Calu3 (cell line): Measurements from ENCODE around the gene CD300LG. TPM values are rescaled to one million over a fixed set of nuclear protein-coding genes. Genes with fewer than 3 reads are reported as not detected.

Experiments
- BruUV-seq: library from RNA; stranded (reverse); fragments of 400-500 nt; replicated peaks from 2 replicates; lab custom pipeline; 2021; lab: Mats Ljungman, UMichigan
- CTCF ChIA-PET: fragments of 300-600 bp; sonication (Branson Sonifier 250); formaldehyde crosslinking; loops from one replicate; lab custom pipeline; 2022; ENCODE audit warnings: antibody characterized with exemption; lab: Charles Lee
- DNase-seq: peaks from one replicate; pipeline ENCODE4 v3.0.0; 2022
- H3K27ac Mint-ChIP-seq: one replicate; pipeline ENCODE4 v1.8.0; 2022; ENCODE audit warnings: mixed read lengths; ENCODE audit not compliant: unreplicated experiment
- H3K27me3 Mint-ChIP-seq: one replicate; pipeline ENCODE4 v1.8.0; 2022; ENCODE audit warnings: mixed read lengths; ENCODE audit not compliant: unreplicated experiment
- H3K36me3 Mint-ChIP-seq: one replicate; pipeline ENCODE4 v1.8.0; 2022; ENCODE audit warnings: mild to moderate bottlenecking, moderate library complexity, mixed read lengths; ENCODE audit not compliant: insufficient read depth, unreplicated experiment
- H3K4me1 Mint-ChIP-seq: one replicate; pipeline ENCODE4 v1.8.0; 2022; ENCODE audit warnings: mild to moderate bottlenecking, low read depth, mixed read lengths; ENCODE audit not compliant: unreplicated experiment
- H3K4me3 Mint-ChIP-seq: one replicate; pipeline ENCODE4 v1.8.0; 2022; ENCODE audit warnings: mild to moderate bottlenecking, low read depth, moderate library complexity, mixed read lengths; ENCODE audit not compliant: unreplicated experiment
- H3K9me3 Mint-ChIP-seq: one replicate; pipeline ENCODE4 v1.8.0; 2022; ENCODE audit warnings: low read depth, mixed read lengths; ENCODE audit not compliant: unreplicated experiment
- intact Hi-C: fragments of 100-400 bp; cut with micrococcal nuclease; formaldehyde crosslinking; loops from one replicate; pipeline ENCODE4 v1.10.0; 2022; ENCODE audit not compliant: unreplicated experiment
- total RNA-seq: library from RNA; stranded (reverse); gene quantifications from 2 replicates; pipeline ENCODE4 v1.2.3, GENCODE V29; 2022
- TF ChIP-seq, protein P1 (sequence below): fragments of 200-600 bp; IDR thresholded peaks from one replicate; pipeline ENCODE4 v1.8.0; 2022; ENCODE audit warnings: antibody characterized with exemption; ENCODE audit not compliant: unreplicated experiment

The CD300LG gene
- total RNA-seq, 1 experiment from 2014 or later = not detected

DNA sequence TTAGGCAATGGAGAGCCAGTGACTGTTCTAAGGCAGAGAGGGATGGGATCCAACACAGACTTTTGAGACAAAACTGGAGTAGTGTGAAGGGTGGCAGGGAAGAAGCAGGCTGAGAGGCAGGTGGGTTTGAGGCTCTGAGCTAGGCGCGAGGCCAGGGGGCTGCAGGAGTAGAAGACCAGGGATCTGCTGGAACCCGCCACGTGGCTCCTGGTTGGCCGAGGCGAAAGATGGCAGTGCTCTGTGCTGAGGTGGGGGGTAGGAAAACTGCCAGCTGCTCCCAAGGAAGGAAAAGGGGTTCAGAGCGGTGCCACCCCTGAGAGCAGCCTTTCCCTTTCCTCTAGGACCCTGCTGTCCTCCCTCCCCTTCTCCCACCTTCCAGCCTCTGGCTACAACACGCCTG, 5.6 kb downstream of the CD300LG start:
- intact Hi-C loops = no loop called here
- no peak overlapping the region for H3K4me3 Mint-ChIP-seq
- H3K9me3 Mint-ChIP-seq = no peaks in the 10 kb centered on the region
- no peak overlapping the region for H3K27ac Mint-ChIP-seq
- TF ChIP-seq, protein P1, sequence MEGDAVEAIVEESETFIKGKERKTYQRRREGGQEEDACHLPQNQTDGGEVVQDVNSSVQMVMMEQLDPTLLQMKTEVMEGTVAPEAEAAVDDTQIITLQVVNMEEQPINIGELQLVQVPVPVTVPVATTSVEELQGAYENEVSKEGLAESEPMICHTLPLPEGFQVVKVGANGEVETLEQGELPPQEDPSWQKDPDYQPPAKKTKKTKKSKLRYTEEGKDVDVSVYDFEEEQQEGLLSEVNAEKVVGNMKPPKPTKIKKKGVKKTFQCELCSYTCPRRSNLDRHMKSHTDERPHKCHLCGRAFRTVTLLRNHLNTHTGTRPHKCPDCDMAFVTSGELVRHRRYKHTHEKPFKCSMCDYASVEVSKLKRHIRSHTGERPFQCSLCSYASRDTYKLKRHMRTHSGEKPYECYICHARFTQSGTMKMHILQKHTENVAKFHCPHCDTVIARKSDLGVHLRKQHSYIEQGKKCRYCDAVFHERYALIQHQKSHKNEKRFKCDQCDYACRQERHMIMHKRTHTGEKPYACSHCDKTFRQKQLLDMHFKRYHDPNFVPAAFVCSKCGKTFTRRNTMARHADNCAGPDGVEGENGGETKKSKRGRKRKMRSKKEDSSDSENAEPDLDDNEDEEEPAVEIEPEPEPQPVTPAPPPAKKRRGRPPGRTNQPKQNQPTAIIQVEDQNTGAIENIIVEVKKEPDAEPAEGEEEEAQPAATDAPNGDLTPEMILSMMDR = no peak
- no peak for DNase-seq
- H3K27me3 Mint-ChIP-seq = peaks cover 100% of the 10 kb centered on the region
- CTCF ChIA-PET = no interaction called here
- BruUV-seq = no TSS peak
- H3K4me1 Mint-ChIP-seq = no peaks in the 10 kb centered on the region
- peaks cover 5% of the 10 kb centered on the region for H3K36me3 Mint-ChIP-seq

- no peaks in the 10 kb centered on the region for H3K4me1 Mint-ChIP-seq
- TF ChIP-seq, protein P1 = no peak
- H3K4me3 Mint-ChIP-seq = no peak overlapping the region
- H3K27me3 Mint-ChIP-seq = peaks cover 100% of the 10 kb centered on the region
- no peak overlapping the region for H3K27ac Mint-ChIP-seq
- H3K9me3 Mint-ChIP-seq = no peaks in the 10 kb centered on the region
- intact Hi-C loops = no loop called here
- peaks cover 9% of the 10 kb centered on the region for H3K36me3 Mint-ChIP-seq
- no peak for DNase-seq
- no TSS peak for BruUV-seq
- CTCF ChIA-PET = interaction anchor here (0.5 kb wide), 1 partner anchor 121 kb away, joined by 3 read pairs; no protein-coding TSS in a partner anchor
Measured at GRCh38 chr17:43853546-43853945, 6.6 kb downstream of the CD300LG start.

GRCh38 chr17:43854498-43854897, 7.5 kb downstream of the CD300LG start:
- Mint-ChIP-seq H3K4me3 (no peak overlapping the region), H3K4me1 (no peaks in the 10 kb centered on the region), H3K9me3 (no peaks in the 10 kb centered on the region), H3K36me3 (peaks cover 9% of the 10 kb centered on the region), H3K27ac (no peak overlapping the region), H3K27me3 (peaks cover 100% of the 10 kb centered on the region)
- DNase-seq = no peak
- TF ChIP-seq, protein P1 = no peak
- BruUV-seq = no TSS peak
- intact Hi-C loops = no loop called here
- CTCF ChIA-PET = interaction anchor here (0.9 to 1.2 kb wide), 2 partner anchors 7 to 9 kb away, joined by 3 to 4 read pairs; partner anchors contain the start of gene CD300LG

- Mint-ChIP-seq H3K27me3 (peaks cover 100% of the 10 kb centered on the region), H3K27ac (no peak overlapping the region), H3K4me3 (no peak overlapping the region), H3K4me1 (no peaks in the 10 kb centered on the region), H3K36me3 (peaks cover 9% of the 10 kb centered on the region), H3K9me3 (no peaks in the 10 kb centered on the region)
- no peak for DNase-seq
- BruUV-seq = no TSS peak
- CTCF ChIA-PET = interaction anchor here (0.5 to 1.2 kb wide), 4 partner anchors 8 to 1607 kb away, joined by 3 to 9 read pairs (median 4); partner anchors contain the start of gene CD300LG
- intact Hi-C loops = no loop called here
- TF ChIP-seq, protein P1 = no peak
Measured at GRCh38 chr17:43855061-43855460, 8.1 kb downstream of the CD300LG start.
